SK-N-SH (cell line): Measurements from ENCODE around the gene CERKL.

Experiments
- ELF1 ChIP-seq: IDR thresholded peaks from 2 replicates; pipeline ENCODE4 v1.4.0; 2012
- NRF1 ChIP-seq: IDR thresholded peaks from 2 replicates; pipeline ENCODE4 v1.6.1; 2012; ENCODE audit warnings: low read depth, mild to moderate bottlenecking, low read length
- POLR2AphosphoS5 ChIP-seq: IDR thresholded peaks from 2 replicates; pipeline ENCODE4 v1.6.1; 2012; ENCODE audit warnings: low read depth, low read length
- RAD21 ChIP-seq: IDR thresholded peaks from 2 replicates; pipeline ENCODE4 v1.6.1; 2012; ENCODE audit warnings: mild to moderate bottlenecking, low read length
- SMC3 ChIP-seq: IDR thresholded peaks from 2 replicates; pipeline ENCODE4 v1.6.1; 2012; ENCODE audit warnings: low read depth, low read length, improper control_type of control experiment
- TF ChIP-seq, protein P1 (sequence below): fragments of 200-600 bp; sonication (generic); IDR thresholded peaks from 2 replicates; pipeline ENCODE4 v1.6.1; 2017; ENCODE audit warnings: antibody characterized with exemption, mild to moderate bottlenecking, moderate library complexity
- TF ChIP-seq, protein P2 (sequence below): IDR thresholded peaks from 2 replicates; pipeline ENCODE4 v1.6.1; 2012; ENCODE audit warnings: mild to moderate bottlenecking, low read depth, low read length, moderate library complexity

DNA sequence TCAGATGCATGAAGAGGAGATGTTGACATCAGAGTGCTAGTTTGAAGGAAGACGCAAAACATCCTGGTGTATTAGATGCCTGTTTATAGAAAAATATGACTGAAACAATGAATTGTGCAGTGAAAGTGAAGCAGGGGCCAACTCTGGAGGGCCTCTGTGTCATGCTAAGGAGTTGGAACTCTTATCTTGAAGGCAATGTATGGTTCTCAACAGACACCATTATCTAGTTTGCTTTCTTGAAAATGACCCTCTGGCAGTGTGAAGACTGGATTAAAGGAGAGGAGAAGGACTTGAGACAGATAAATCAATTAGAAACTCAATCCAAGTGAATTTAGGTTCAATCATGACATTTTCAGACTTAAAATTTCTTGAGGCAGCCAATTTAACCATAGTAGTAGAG lies 136.7 kb downstream of the CERKL start:
- no peak for TF ChIP-seq POLR2AphosphoS5
- TF ChIP-seq ELF1, result no peak
- TF ChIP-seq, protein P1, sequence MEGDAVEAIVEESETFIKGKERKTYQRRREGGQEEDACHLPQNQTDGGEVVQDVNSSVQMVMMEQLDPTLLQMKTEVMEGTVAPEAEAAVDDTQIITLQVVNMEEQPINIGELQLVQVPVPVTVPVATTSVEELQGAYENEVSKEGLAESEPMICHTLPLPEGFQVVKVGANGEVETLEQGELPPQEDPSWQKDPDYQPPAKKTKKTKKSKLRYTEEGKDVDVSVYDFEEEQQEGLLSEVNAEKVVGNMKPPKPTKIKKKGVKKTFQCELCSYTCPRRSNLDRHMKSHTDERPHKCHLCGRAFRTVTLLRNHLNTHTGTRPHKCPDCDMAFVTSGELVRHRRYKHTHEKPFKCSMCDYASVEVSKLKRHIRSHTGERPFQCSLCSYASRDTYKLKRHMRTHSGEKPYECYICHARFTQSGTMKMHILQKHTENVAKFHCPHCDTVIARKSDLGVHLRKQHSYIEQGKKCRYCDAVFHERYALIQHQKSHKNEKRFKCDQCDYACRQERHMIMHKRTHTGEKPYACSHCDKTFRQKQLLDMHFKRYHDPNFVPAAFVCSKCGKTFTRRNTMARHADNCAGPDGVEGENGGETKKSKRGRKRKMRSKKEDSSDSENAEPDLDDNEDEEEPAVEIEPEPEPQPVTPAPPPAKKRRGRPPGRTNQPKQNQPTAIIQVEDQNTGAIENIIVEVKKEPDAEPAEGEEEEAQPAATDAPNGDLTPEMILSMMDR, result no peak
- no peak for TF ChIP-seq NRF1
- TF ChIP-seq RAD21, result no peak
- TF ChIP-seq, protein P2, sequence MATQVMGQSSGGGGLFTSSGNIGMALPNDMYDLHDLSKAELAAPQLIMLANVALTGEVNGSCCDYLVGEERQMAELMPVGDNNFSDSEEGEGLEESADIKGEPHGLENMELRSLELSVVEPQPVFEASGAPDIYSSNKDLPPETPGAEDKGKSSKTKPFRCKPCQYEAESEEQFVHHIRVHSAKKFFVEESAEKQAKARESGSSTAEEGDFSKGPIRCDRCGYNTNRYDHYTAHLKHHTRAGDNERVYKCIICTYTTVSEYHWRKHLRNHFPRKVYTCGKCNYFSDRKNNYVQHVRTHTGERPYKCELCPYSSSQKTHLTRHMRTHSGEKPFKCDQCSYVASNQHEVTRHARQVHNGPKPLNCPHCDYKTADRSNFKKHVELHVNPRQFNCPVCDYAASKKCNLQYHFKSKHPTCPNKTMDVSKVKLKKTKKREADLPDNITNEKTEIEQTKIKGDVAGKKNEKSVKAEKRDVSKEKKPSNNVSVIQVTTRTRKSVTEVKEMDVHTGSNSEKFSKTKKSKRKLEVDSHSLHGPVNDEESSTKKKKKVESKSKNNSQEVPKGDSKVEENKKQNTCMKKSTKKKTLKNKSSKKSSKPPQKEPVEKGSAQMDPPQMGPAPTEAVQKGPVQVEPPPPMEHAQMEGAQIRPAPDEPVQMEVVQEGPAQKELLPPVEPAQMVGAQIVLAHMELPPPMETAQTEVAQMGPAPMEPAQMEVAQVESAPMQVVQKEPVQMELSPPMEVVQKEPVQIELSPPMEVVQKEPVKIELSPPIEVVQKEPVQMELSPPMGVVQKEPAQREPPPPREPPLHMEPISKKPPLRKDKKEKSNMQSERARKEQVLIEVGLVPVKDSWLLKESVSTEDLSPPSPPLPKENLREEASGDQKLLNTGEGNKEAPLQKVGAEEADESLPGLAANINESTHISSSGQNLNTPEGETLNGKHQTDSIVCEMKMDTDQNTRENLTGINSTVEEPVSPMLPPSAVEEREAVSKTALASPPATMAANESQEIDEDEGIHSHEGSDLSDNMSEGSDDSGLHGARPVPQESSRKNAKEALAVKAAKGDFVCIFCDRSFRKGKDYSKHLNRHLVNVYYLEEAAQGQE, result no peak
- TF ChIP-seq SMC3, result no peak
